Fibroblast of skin of left biceps (primary cell): ENCODE results near the gene KCND2.

Experiments
- DNase-seq, 2 experiments: peaks; one replicate each; pipeline ENCODE4 v3.0.0-alpha.2; 2013; ENCODE audit warnings: low read depth in 2 of 2

KCND2 gene

GRCh38 chr7:120703585-120704240 lies 430.7 kb downstream of the KCND2 start:
- DNase-seq = no peak

GRCh38 chr7:120709252-120709971 lies 436.4 kb downstream of the KCND2 start:
- DNase-seq = no peak

GRCh38 chr7:120709972-120710320 lies 437.0 kb downstream of the KCND2 start:
- DNase-seq = no peak

GRCh38 chr7:120714945-120715344 lies 442.0 kb downstream of the KCND2 start:
- no peak for DNase-seq

- no peak for DNase-seq
These were observed 443.3 kb downstream of the KCND2 start for GRCh38 chr7:120716307-120716706.

- no peak for DNase-seq
These were observed 444.2 kb downstream of the KCND2 start for GRCh38 chr7:120717166-120717565.

- no peak for DNase-seq
These were observed 445.4 kb downstream of the KCND2 start for GRCh38 chr7:120718361-120718760.

- DNase-seq = no peak
These were observed 447.3 kb downstream of the KCND2 start for GRCh38 chr7:120720317-120720716.

- no peak for DNase-seq
These were observed 450.8 kb downstream of the KCND2 start for GRCh38 chr7:120723465-120724385.

GRCh38 chr7:120724448-120724847 lies 451.5 kb downstream of the KCND2 start:
- DNase-seq = no peak

GRCh38 chr7:120724955-120725354 lies 452.0 kb downstream of the KCND2 start:
- no peak for DNase-seq

GRCh38 chr7:120725376-120726039 lies 452.5 kb downstream of the KCND2 start:
- peak; percentile 14 to 15 for DNase-seq

GRCh38 chr7:120729245-120729644 lies 456.3 kb downstream of the KCND2 start:
- no peak for DNase-seq

GRCh38 chr7:120731271-120731670 lies 458.3 kb downstream of the KCND2 start:
- no peak for DNase-seq

- DNase-seq = no peak
These were observed 459.3 kb downstream of the KCND2 start for GRCh38 chr7:120732256-120732655.

GRCh38 chr7:120733143-120733542 lies 460.2 kb downstream of the KCND2 start:
- peak in 1 of 2 experiments; percentile 1 for DNase-seq

GRCh38 chr7:120733835-120734234 lies 460.9 kb downstream of the KCND2 start:
- no peak for DNase-seq

- peak in 1 of 2 experiments; percentile 2 for DNase-seq
These were observed 462.8 kb downstream of the KCND2 start for GRCh38 chr7:120735791-120736190.

- no peak for DNase-seq
These were observed 465.8 kb downstream of the KCND2 start for GRCh38 chr7:120738816-120739215.

- no peak for DNase-seq
These were observed 467.4 kb downstream of the KCND2 start for GRCh38 chr7:120740348-120740747.

GRCh38 chr7:120741371-120742042 lies 468.5 kb downstream of the KCND2 start:
- DNase-seq = no peak
